Keratinocyte (primary cell): ENCODE results near the gene VAV2. TPM values are rescaled to one million over a fixed set of nuclear protein-coding genes. Genes with fewer than 3 reads are reported as not detected.

Experiments
- DNase-seq: peaks from one replicate; pipeline ENCODE4 v3.0.0-alpha.2; 2011; ENCODE audit warnings: low read depth, missing footprints, low spot score
- FAIRE-seq: peaks from 2 replicates; lab custom pipeline; 2011; peaks lifted over from hg19 to GRCh38; lab: Jason Lieb, UNC
- H2AFZ ChIP-seq: 2 replicates; pipeline ENCODE4 v1.6.0; 2012; ENCODE audit warnings: low read length, control low read depth, inconsistent platforms; ENCODE audit not compliant: control insufficient read depth
- H3K27ac ChIP-seq: 2 replicates; pipeline ENCODE4 v1.5.1; 2011; ENCODE audit warnings: low read length; ENCODE audit not compliant: control insufficient read depth, insufficient read depth
- H3K27me3 ChIP-seq: 3 replicates; pipeline ENCODE4 v1.6.0; 2011; ENCODE audit warnings: low read length; ENCODE audit not compliant: control insufficient read depth, insufficient read depth; ENCODE audit errors: extremely low read depth
- H3K36me3 ChIP-seq, 2 experiments: 2 replicates in 1 of 2; 3 replicates in 1 of 2; pipeline ENCODE4 v1.5.1; 2011; ENCODE audit warnings: low read length in 2 of 2, mild to moderate bottlenecking in 1 of 2; ENCODE audit not compliant: control insufficient read depth in 2 of 2, insufficient read depth in 2 of 2; ENCODE audit errors: extremely low read depth in 1 of 2
- H3K4me1 ChIP-seq: 3 replicates; pipeline ENCODE4 v1.5.1; 2011; ENCODE audit warnings: low read length; ENCODE audit not compliant: control insufficient read depth, insufficient read depth; ENCODE audit errors: extremely low read depth
- H3K4me2 ChIP-seq: 3 replicates; pipeline ENCODE4 v1.6.0; 2011; ENCODE audit warnings: low read depth, low read length; ENCODE audit not compliant: control insufficient read depth, insufficient read depth; ENCODE audit errors: extremely low read depth
- H3K4me3 ChIP-seq, 3 experiments: fragments of 200-600 bp in 1 of 3; sonication (generic) in 1 of 3; 2 replicates in 2 of 3; 3 replicates in 1 of 3; pipeline ENCODE4 v1.5.1; 2011 to 2016; ENCODE audit warnings: low read length in 3 of 3, mild to moderate bottlenecking in 3 of 3, control low read depth in 2 of 3, inconsistent platforms in 1 of 3, low read depth in 1 of 3, mixed read lengths in 1 of 3, mixed run types in 1 of 3, moderate library complexity in 1 of 3; ENCODE audit not compliant: control insufficient read depth in 2 of 3, insufficient read depth in 2 of 3; ENCODE audit errors: extremely low read depth in 1 of 3
- H3K79me2 ChIP-seq: 2 replicates; pipeline ENCODE4 v1.6.0; 2012; ENCODE audit warnings: low read length; ENCODE audit not compliant: control insufficient read depth, insufficient read depth
- H3K9ac ChIP-seq: 3 replicates; pipeline ENCODE4 v1.6.0; 2011; ENCODE audit warnings: low read length; ENCODE audit not compliant: control insufficient read depth, insufficient read depth; ENCODE audit errors: extremely low read depth
- H3K9me1 ChIP-seq: 3 replicates; pipeline ENCODE4 v1.6.0; 2011; ENCODE audit warnings: low read length; ENCODE audit not compliant: control insufficient read depth, insufficient read depth; ENCODE audit errors: extremely low read depth
- H3K9me3 ChIP-seq: 2 replicates; pipeline ENCODE4 v1.5.1; 2012; ENCODE audit warnings: low read depth, low read length; ENCODE audit not compliant: control insufficient read depth
- H4K20me1 ChIP-seq: 3 replicates; pipeline ENCODE4 v1.6.0; 2011; ENCODE audit warnings: low read length; ENCODE audit not compliant: control insufficient read depth, insufficient read depth; ENCODE audit errors: extremely low read depth
- CTCF ChIP-seq, 3 experiments: IDR thresholded peaks in 1 of 3; conservative IDR thresholded peaks in 1 of 3; optimal IDR thresholded peaks in 1 of 3; 2 replicates in 2 of 3; 3 replicates in 1 of 3; pipeline versions ENCODE3 to v1.5.1; 2011; ENCODE audit warnings: low read length in 3 of 3, mild to moderate bottlenecking in 3 of 3, moderate library complexity in 2 of 3, control low read depth in 1 of 3, inconsistent platforms in 1 of 3; ENCODE audit not compliant: insufficient read depth in 2 of 3; ENCODE audit errors: extremely low read depth in 1 of 3
- EZH2 ChIP-seq: IDR thresholded peaks from one replicate; pipeline ENCODE4 v1.6.1; 2012; ENCODE audit warnings: inconsistent platforms, mild to moderate bottlenecking, low read length, moderate library complexity
- dilution Hi-C: fragments of 300-500 bp; cut with MboI; formaldehyde crosslinking; loops from one replicate; pipeline ENCODE4 v1.7.0; 2020; ENCODE audit warnings: low sequenced_read_pairs; ENCODE audit not compliant: extremely low pct_ligation_motif_present
- polyA plus RNA-seq, 5 experiments: library from polyadenylated mRNA; depleted of rRNA in 3 of 5; stranded (reverse) in 3 of 5; stranded (forward) in 1 of 5; unstranded in 1 of 5; fragments of >200 nt; gene quantifications; 1 replicate in 1 of 5; 2 replicates in 3 of 5; 3 replicates in 1 of 5; pipeline versions ENCODE4 v1.2.1 to v1.2.3, GENCODE V29; 2011 to 2012; ENCODE audit warnings: missing spikeins in 2 of 5, low read depth in 1 of 5, low replicate concordance in 1 of 5

Gene VAV2
- polyA plus RNA-seq, 1 donor (not counting 4 experiments of a cell fraction or from before 2014, with no cell fraction given), result 16.4 TPM

GRCh38 chr9:133999851-134000265 is 7.7 kb upstream of the VAV2 start:
- Histone ChIP-seq H3K36me3 (no peaks in the 10 kb centered on the region), H3K4me2 (no peak overlapping the region), H3K9ac (no peak overlapping the region), H2AFZ (no peak overlapping the region), H3K4me1 (no peaks in the 10 kb centered on the region), H3K27me3 (peaks cover 18% of the 10 kb centered on the region), H3K4me3 (no peak overlapping the region), H3K27ac (no peak overlapping the region), H3K9me1 (no peaks in the 10 kb centered on the region), H3K9me3 (no peaks in the 10 kb centered on the region), H3K79me2 (no peaks in the 10 kb centered on the region), H4K20me1 (no peaks in the 10 kb centered on the region)
- no peak for FAIRE-seq
- dilution Hi-C loops, result no loop called here
- no peak for TF ChIP-seq CTCF (optimal IDR thresholded peaks at IDR 0.05 in 1 of 3, IDR thresholded peaks at IDR 0.05 in 1 of 3, conservative IDR thresholded peaks at IDR 0.05 in 1 of 3; ENCODE audit: extremely low read depth in 1 of 3, insufficient read depth in 2 of 3, low read length in 3 of 3)
- no peak for DNase-seq

GRCh38 chr9:133998915-133999595 is 6.9 kb upstream of the VAV2 start:
- Histone ChIP-seq H3K9me3 (no peaks in the 10 kb centered on the region), H3K79me2 (no peaks in the 10 kb centered on the region), H3K9ac (no peak overlapping the region), H3K4me3 (no peak overlapping the region), H3K27me3 (peaks cover 18% of the 10 kb centered on the region), H3K9me1 (no peaks in the 10 kb centered on the region), H4K20me1 (no peaks in the 10 kb centered on the region), H3K27ac (no peak overlapping the region), H3K4me2 (no peak overlapping the region), H3K36me3 (no peaks in the 10 kb centered on the region), H3K4me1 (peaks cover 3% of the 10 kb centered on the region), H2AFZ (no peak overlapping the region)
- dilution Hi-C loops, result no loop called here
- TF ChIP-seq CTCF (optimal IDR thresholded peaks at IDR 0.05 in 1 of 3, IDR thresholded peaks at IDR 0.05 in 1 of 3, conservative IDR thresholded peaks at IDR 0.05 in 1 of 3; ENCODE audit: extremely low read depth in 1 of 3, insufficient read depth in 2 of 3, low read length in 3 of 3) (no peak), EZH2 (no peak)
- DNase-seq (no peak), FAIRE-seq (no peak)
